H1 (cell line): ENCODE measurements around the gene POLA1. TPM values are rescaled to one million over a fixed set of nuclear protein-coding genes. Genes with fewer than 3 reads are reported as not detected.

Experiments
- GTF2F1 ChIP-seq: IDR thresholded peaks from 2 replicates; pipeline ENCODE4 v1.6.1; 2012; ENCODE audit warnings: low read depth, low read length, improper control_type of control experiment, borderline replicate concordance
- polyA plus RNA-seq, 7 experiments: library from polyadenylated mRNA; depleted of rRNA in 3 of 7; stranded (reverse) in 5 of 7; unstranded in 2 of 7; fragments of >200 nt in 5 of 7; fragments of 200-250 nt in 2 of 7; gene quantifications; 1 replicate in 5 of 7; 2 replicates in 1 of 7; 4 replicates in 1 of 7; pipeline versions ENCODE4 v1.2.1 to v1.2.3, GENCODE V29; 2011 to 2013; ENCODE audit warnings: missing spikeins in 2 of 7, mixed read lengths in 2 of 7
- small RNA-seq: library from polyadenylated mRNA; stranded (forward); fragments of <200 nt; extraction: miRNeasy Mini kit (QIAGEN cat#:217004); gene quantifications from one replicate; pipeline ENCODE3, GENCODE V24; 2013; ENCODE audit not compliant: insufficient read depth
- total RNA-seq: library from RNA; stranded (reverse); fragmentation: NEBNext Ultra II Directional; extraction: Animal tissue kit (Norgen Biotek cat#: 25700); gene quantifications from 2 replicates; pipeline ENCODE4 v1.2.1, GENCODE V29; 2021

The POLA1 gene
- total and polyA plus RNA-seq, 2 of the 8 experiments (the other 6 are each of a cell fraction or from before 2014, with no cell fraction given) = 5.6 to 34.9 TPM

- no peak for TF ChIP-seq GTF2F1
Measured at GRCh38 chrX:25043192-25043591, 349.5 kb downstream of the POLA1 start (continued).

Small RNAs within 50 kb of the gene (small RNA-seq; reads per million reads assigned to genes)
- 1.5 reads per million for gene SCARNA23

Other genes with a start within 250 kb of the POLA1 start
- 24.8 and 25.5 TPM in 2 replicates for gene PDK3, start 228.6 kb upstream of the POLA1 start, total RNA-seq
- gene PDK3, start 228.6 kb upstream of the POLA1 start, polyA plus RNA-seq (2011; rRNA removed) = 17.4 and 22.5 TPM in 2 replicates
- 30.6 and 30.8 TPM in 2 replicates for gene PCYT1B, start 46.6 kb upstream of the POLA1 start, total RNA-seq
- gene PCYT1B, start 46.6 kb upstream of the POLA1 start, polyA plus RNA-seq (2011; rRNA removed) = 14.9 and 17.9 TPM in 2 replicates